ENCODE measurements around the gene NR5A1.

DNA sequence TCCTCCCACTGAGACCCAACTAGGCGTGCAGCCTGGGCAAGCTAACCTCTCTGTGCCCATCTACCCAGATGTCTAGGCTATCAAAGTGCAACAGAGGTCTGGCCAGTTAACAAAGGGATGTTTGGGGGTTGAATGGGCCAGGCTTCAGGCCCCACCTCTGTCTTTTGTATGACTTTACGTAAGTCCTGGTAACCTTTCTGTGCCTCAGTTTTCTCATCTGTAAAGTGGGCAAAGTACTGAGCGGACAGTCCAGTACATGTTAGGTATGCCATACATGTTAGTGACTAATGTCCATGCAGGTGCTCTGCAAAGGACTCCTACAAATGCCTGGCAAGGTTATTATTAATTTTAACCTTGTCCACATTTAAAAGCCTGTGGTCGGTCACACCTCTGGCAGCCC, 14.0 kb downstream of the NR5A1 start:
- TF ChIP-seq POLR2A (IDR thresholded peaks at IDR 0.05): no peak
- TF ChIP-seq, protein P1, sequence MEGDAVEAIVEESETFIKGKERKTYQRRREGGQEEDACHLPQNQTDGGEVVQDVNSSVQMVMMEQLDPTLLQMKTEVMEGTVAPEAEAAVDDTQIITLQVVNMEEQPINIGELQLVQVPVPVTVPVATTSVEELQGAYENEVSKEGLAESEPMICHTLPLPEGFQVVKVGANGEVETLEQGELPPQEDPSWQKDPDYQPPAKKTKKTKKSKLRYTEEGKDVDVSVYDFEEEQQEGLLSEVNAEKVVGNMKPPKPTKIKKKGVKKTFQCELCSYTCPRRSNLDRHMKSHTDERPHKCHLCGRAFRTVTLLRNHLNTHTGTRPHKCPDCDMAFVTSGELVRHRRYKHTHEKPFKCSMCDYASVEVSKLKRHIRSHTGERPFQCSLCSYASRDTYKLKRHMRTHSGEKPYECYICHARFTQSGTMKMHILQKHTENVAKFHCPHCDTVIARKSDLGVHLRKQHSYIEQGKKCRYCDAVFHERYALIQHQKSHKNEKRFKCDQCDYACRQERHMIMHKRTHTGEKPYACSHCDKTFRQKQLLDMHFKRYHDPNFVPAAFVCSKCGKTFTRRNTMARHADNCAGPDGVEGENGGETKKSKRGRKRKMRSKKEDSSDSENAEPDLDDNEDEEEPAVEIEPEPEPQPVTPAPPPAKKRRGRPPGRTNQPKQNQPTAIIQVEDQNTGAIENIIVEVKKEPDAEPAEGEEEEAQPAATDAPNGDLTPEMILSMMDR (IDR thresholded peaks at IDR 0.05): no peak

Measured in uterus (tissue), 2 donors.